T-helper 1 cell treated with Interleukin-12 subunit alpha and Interleukin-12 subunit beta and Interleukin-4 antibody, amounts not matched to agents 30 μg/mL and 1 μg/mL, for 36 hours (primary cell): ENCODE data around the gene EPOP.

Experiments used
- H3K27ac Mint-ChIP-seq: one replicate; pipeline ENCODE4 v1.8.0; 2021; ENCODE audit warnings: mild to moderate bottlenecking, mixed read lengths
- H3K27me3 Mint-ChIP-seq: one replicate; pipeline ENCODE4 v1.8.0; 2021; ENCODE audit warnings: low read depth, mixed read lengths
- H3K36me3 Mint-ChIP-seq: one replicate; pipeline ENCODE4 v1.8.0; 2021; ENCODE audit warnings: low read depth, mixed read lengths
- H3K4me1 Mint-ChIP-seq: one replicate; pipeline ENCODE4 v1.8.0; 2021; ENCODE audit warnings: low read depth, mixed read lengths
- H3K4me3 Mint-ChIP-seq: one replicate; pipeline ENCODE4 v1.8.0; 2021; ENCODE audit warnings: mild to moderate bottlenecking, moderate library complexity, mixed read lengths
- H3K9me3 Mint-ChIP-seq: one replicate; pipeline ENCODE4 v1.8.0; 2021; ENCODE audit warnings: mixed read lengths

The EPOP gene

GRCh38 chr17:38710604-38710962 lies 35.8 kb upstream of the EPOP start:
- Mint-ChIP-seq H3K36me3 (peaks cover 46% of the 10 kb centered on the region), H3K9me3 (no peaks in the 10 kb centered on the region), H3K4me1 (peaks cover 49% of the 10 kb centered on the region), H3K4me3 (no peak overlapping the region), H3K27me3 (no peaks in the 10 kb centered on the region), H3K27ac (peak overlapping the region; percentile 46)

- Mint-ChIP-seq H3K4me3 (no peak overlapping the region), H3K27ac (peak overlapping the region; percentile 55), H3K9me3 (no peaks in the 10 kb centered on the region)
Observed at GRCh38 chr17:38709864-38710603, 35.3 kb upstream of the EPOP start.

GRCh38 chr17:38709104-38709820 lies 34.5 kb upstream of the EPOP start:
- no peaks in the 10 kb centered on the region for H3K27me3 Mint-ChIP-seq
- H3K4me3 Mint-ChIP-seq = no peak overlapping the region
- peak overlapping the region; percentile 32 for H3K27ac Mint-ChIP-seq
- peaks cover 46% of the 10 kb centered on the region for H3K4me1 Mint-ChIP-seq
- H3K36me3 Mint-ChIP-seq = peaks cover 42% of the 10 kb centered on the region
- no peaks in the 10 kb centered on the region for H3K9me3 Mint-ChIP-seq

More at GRCh38 chr17:38709864-38710603, 35.3 kb upstream of the EPOP start:
- Mint-ChIP-seq H3K36me3 (peaks cover 44% of the 10 kb centered on the region), H3K4me1 (peaks cover 46% of the 10 kb centered on the region), H3K27me3 (no peaks in the 10 kb centered on the region)

DNA sequence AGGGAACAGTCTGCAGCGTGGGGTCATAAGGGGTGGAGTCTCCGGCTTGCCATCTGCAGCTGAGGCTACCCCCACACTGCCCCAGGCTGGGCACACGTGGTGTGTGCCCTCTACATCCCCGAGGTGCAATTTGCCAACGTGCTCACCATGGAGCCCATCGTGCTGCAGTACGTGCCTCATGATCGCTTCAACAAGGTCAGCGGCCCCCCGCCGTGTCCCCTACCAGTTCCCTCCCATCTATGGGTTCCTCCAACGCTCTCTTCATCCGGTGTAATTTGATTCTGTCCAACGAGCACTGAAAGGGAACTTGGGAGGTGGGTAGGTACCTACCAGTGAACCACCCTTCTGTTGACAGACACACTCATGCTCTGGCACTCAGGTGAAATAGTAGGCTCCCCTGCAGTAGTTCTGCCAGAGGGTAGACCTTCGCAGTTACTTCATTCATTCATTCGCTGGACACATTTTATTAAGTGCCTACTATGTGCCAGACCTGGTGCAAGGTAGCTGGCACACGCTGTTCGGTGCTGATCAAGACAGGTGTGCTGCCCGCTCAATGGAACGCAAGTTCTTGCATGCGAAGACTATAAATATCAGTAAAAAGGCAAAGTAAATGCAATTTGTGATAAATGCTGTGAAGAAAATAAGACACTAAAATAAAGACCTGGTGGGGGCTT lies 33.1 kb upstream of the EPOP start:
- peak overlapping the region; percentile 93 for H3K4me3 Mint-ChIP-seq
- no peaks in the 10 kb centered on the region for H3K9me3 Mint-ChIP-seq
- H3K36me3 Mint-ChIP-seq = peaks cover 35% of the 10 kb centered on the region
- no peaks in the 10 kb centered on the region for H3K27me3 Mint-ChIP-seq
- H3K4me1 Mint-ChIP-seq = peaks cover 52% of the 10 kb centered on the region
- H3K27ac Mint-ChIP-seq = peak overlapping the region; percentile 20

GRCh38 chr17:38706505-38707216 lies 31.9 kb upstream of the EPOP start:
- H3K9me3 Mint-ChIP-seq = no peaks in the 10 kb centered on the region
- peaks cover 35% of the 10 kb centered on the region for H3K36me3 Mint-ChIP-seq
- peak overlapping the region; percentile 84 for H3K27ac Mint-ChIP-seq

DNA sequence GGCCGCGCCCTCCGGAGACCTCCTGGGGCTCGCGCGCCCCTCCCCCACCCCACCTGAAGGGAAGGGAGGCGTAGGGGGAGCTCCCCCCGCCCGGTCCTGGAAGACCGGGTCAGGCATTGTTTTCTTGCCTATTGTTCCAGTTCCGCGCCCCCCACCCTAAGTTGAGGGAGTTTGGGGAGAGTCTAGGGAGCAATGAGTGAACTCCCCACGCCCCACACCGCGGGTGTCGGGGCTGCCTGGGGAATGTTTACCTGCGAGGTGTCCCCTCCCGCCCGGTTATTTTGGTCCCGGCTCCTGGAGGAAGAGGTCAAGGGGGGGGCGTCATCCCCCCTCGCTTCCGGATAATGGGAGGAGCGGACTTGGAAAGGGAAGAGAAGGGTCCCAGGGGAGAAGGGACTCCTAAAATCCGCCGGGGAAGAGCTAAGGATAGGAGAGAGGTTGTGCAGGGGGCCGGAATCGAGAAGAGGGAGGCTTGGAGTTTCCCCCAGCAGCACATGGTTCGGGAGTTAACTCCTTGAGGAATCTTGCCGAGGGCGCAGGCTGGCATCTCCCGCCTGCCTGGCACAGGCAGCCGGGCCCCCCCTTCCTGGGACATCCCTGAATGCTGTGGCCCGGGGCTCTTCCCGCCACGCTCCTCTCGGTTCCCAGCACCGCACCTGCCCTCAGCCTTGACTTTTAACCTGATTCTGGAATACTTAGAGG lies 31.2 kb upstream of the EPOP start:
- Mint-ChIP-seq H3K27me3 (no peaks in the 10 kb centered on the region), H3K4me3 (peak overlapping the region; percentile 93), H3K36me3 (peaks cover 31% of the 10 kb centered on the region), H3K4me1 (peaks cover 61% of the 10 kb centered on the region), H3K9me3 (no peaks in the 10 kb centered on the region), H3K27ac (peak overlapping the region; percentile 85)

More at GRCh38 chr17:38706505-38707216, 31.9 kb upstream of the EPOP start:
- peaks cover 58% of the 10 kb centered on the region for H3K4me1 Mint-ChIP-seq
- H3K27me3 Mint-ChIP-seq = no peaks in the 10 kb centered on the region
- H3K4me3 Mint-ChIP-seq = peak overlapping the region; percentile 93

DNA sequence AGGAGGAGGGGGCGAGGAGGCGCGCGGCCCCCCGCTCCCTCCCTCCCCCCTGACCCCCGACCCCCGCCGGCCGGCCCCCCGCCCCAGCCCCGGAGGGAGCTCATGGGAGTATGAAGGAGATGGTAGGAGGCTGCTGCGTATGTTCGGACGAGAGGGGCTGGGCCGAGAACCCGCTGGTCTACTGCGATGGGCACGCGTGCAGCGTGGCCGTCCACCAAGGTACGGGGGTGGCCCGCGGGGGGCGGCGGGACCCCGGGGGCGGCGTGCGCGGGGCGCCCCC lies 30.7 kb upstream of the EPOP start:
- H3K27me3 Mint-ChIP-seq = no peaks in the 10 kb centered on the region
- peaks cover 28% of the 10 kb centered on the region for H3K36me3 Mint-ChIP-seq
- H3K4me1 Mint-ChIP-seq = peaks cover 60% of the 10 kb centered on the region
- peak overlapping the region; percentile 64 for H3K4me3 Mint-ChIP-seq
- H3K27ac Mint-ChIP-seq = no peak overlapping the region
- H3K9me3 Mint-ChIP-seq = no peaks in the 10 kb centered on the region

GRCh38 chr17:38704606-38705522 lies 30.1 kb upstream of the EPOP start, which contains the start of gene MLLT6:
TSS of gene MLLT6 (plus strand) at chr17:38705273. CDS start at chr17:38705633, 360 bp downstream.
- no peaks in the 10 kb centered on the region for H3K9me3 Mint-ChIP-seq
- peak within 1 kb of the TSS; percentile 100 for H3K27ac Mint-ChIP-seq
- peak within 1 kb of the TSS; percentile 98 for H3K4me3 Mint-ChIP-seq
- peaks cover 58% of the 10 kb centered on the region for H3K4me1 Mint-ChIP-seq
- H3K36me3 Mint-ChIP-seq = peaks cover 24% of the 10 kb centered on the region
- H3K27me3 Mint-ChIP-seq = no peaks in the 10 kb centered on the region

- Mint-ChIP-seq H3K36me3 (peaks cover 18% of the 10 kb centered on the region), H3K27me3 (no peaks in the 10 kb centered on the region), H3K4me1 (peaks cover 58% of the 10 kb centered on the region), H3K27ac (peak overlapping the region; percentile 100), H3K9me3 (no peaks in the 10 kb centered on the region), H3K4me3 (peak overlapping the region; percentile 98)
Observed at GRCh38 chr17:38703742-38704605, 29.2 kb upstream of the EPOP start.

- peaks cover 16% of the 10 kb centered on the region for H3K36me3 Mint-ChIP-seq
- H3K4me1 Mint-ChIP-seq = peaks cover 58% of the 10 kb centered on the region
- H3K4me3 Mint-ChIP-seq = peak overlapping the region; percentile 98
- H3K9me3 Mint-ChIP-seq = no peaks in the 10 kb centered on the region
- no peaks in the 10 kb centered on the region for H3K27me3 Mint-ChIP-seq
- peak overlapping the region; percentile 100 for H3K27ac Mint-ChIP-seq
Observed at GRCh38 chr17:38702916-38703741, 28.4 kb upstream of the EPOP start.

DNA sequence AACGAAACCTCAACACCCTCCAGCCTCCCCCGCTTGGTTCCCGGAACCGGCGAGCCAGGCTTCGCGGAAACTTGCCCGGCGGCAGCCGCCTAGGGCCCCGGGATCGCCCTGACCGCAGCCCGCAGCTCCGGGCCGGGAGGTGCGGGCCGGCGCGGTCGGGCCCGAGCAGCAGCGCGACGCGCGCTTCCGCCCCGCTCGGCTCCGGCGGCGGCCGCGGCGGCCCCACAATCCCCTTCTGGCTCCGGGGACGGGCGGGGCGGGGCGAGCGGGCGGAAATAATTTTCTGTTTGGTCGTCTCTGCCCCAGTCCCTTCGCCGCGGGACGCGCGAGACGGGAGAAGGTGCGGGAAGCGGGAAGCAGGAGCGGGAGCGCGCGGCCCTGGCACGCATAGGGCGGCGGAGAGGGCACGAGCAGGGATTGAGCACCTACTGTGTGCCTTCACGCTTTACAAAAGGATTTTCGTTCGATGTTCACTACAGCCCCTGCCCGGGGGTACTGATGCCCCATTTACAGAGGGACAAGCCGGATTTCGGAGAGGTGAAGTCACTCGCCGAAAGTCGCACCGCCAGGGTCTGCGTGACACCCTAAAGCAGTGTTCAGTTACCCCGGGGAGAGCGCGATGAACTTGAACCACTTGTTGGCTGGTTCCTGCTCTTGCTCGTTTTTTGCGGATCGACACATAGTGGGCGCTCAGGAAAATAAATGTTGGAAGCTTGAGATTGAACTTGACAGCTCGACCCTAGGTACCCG lies 27.6 kb upstream of the EPOP start:
- no peaks in the 10 kb centered on the region for H3K9me3 Mint-ChIP-seq
- H3K4me1 Mint-ChIP-seq = peaks cover 56% of the 10 kb centered on the region
- no peaks in the 10 kb centered on the region for H3K27me3 Mint-ChIP-seq
- peak overlapping the region; percentile 100 for H3K27ac Mint-ChIP-seq
- H3K36me3 Mint-ChIP-seq = peaks cover 10% of the 10 kb centered on the region
- peak overlapping the region; percentile 98 for H3K4me3 Mint-ChIP-seq
